OCI-LY3 (cell line): Measurements from ENCODE around the gene AQR.
A peak's percentile ranks its signal among the peaks of the same experiment; 100 is the strongest.

ENCODE experiments used
- H2AFZ ChIP-seq: fragments of 200-600, 300-600 bp; shearing (Covaris generic); 2 replicates; pipeline ENCODE4 v1.6.0; 2014; ENCODE audit warnings: antibody characterized with exemption, low read depth, low read length
- H3K27ac ChIP-seq: fragments of 200-600, 300-600 bp; sonication (generic); 2 replicates; pipeline ENCODE4 v1.5.1; 2014; ENCODE audit warnings: mild to moderate bottlenecking, low read length, moderate library complexity, mixed read lengths
- H3K27me3 ChIP-seq: fragments of 200-600, 300-600 bp; sonication (generic); 2 replicates; pipeline ENCODE4 v1.6.1; 2014; ENCODE audit warnings: low read depth, low read length, mixed read lengths
- H3K36me3 ChIP-seq: fragments of 200-600, 300-600 bp; sonication (generic); replicated peaks from 2 replicates; pipeline ENCODE3; 2014; ENCODE audit warnings: low read depth, low read length, mixed read lengths
- H3K4me1 ChIP-seq: fragments of 300-600, 200-600 bp; sonication (generic); 2 replicates; pipeline ENCODE4 v1.6.1; 2014; ENCODE audit warnings: low read length, mixed read lengths
- H3K4me2 ChIP-seq: fragments of 200-600, 300-600 bp; sonication (generic); 2 replicates; pipeline ENCODE4 v1.6.1; 2014; ENCODE audit warnings: low read length, mixed read lengths
- H3K4me3 ChIP-seq: fragments of 300-600, 200-600 bp; sonication (generic); 2 replicates; pipeline ENCODE4 v1.5.1; 2014; ENCODE audit warnings: antibody characterized with exemption, mild to moderate bottlenecking, low read length, moderate library complexity
- H3K79me2 ChIP-seq: fragments of 300-600, 200-600 bp; shearing (Covaris generic); 2 replicates; pipeline ENCODE4 v1.6.1; 2014; ENCODE audit warnings: mild to moderate bottlenecking, low read length, mixed read lengths
- H3K9ac ChIP-seq: fragments of 300-600, 200-600 bp; shearing (Covaris generic); 2 replicates; pipeline ENCODE4 v1.6.0; 2014; ENCODE audit warnings: mild to moderate bottlenecking, low read length, moderate library complexity
- H3K9me3 ChIP-seq: fragments of 200-600, 300-600 bp; shearing (Covaris generic); 2 replicates; pipeline ENCODE4 v1.6.1; 2014; ENCODE audit warnings: low read length, mixed read lengths; ENCODE audit not compliant: insufficient read depth
- H4K20me1 ChIP-seq: fragments of 200-600, 300-600 bp; sonication (generic); 2 replicates; pipeline ENCODE4 v1.6.1; 2016; ENCODE audit warnings: low read length, mixed read lengths; ENCODE audit not compliant: insufficient read depth
- CTCF ChIP-seq: fragments of 200-600, 300-600 bp; sonication (generic); IDR thresholded peaks from 2 replicates; pipeline ENCODE4 v1.5.1; 2014; ENCODE audit warnings: antibody characterized with exemption, low read length, low read depth
- EZH2phosphoT487 ChIP-seq: fragments of 200-600 bp; shearing (Covaris generic); IDR thresholded peaks from 2 replicates; pipeline ENCODE4 v1.6.1; 2018; ENCODE audit warnings: antibody characterized with exemption, mixed run types, low read depth

Gene AQR

GRCh38 chr15:34854232-34854631, 115.3 kb downstream of the AQR start:
- Histone ChIP-seq H3K79me2 (no peaks in the 10 kb centered on the region), H3K36me3 (peaks cover 30% of the 10 kb centered on the region), H3K27me3 (no peaks in the 10 kb centered on the region), H4K20me1 (no peaks in the 10 kb centered on the region), H3K9me3 (no peaks in the 10 kb centered on the region), H3K27ac (no peak overlapping the region), H2AFZ (no peak overlapping the region), H3K4me3 (no peak overlapping the region), H3K4me2 (no peak overlapping the region), H3K9ac (no peak overlapping the region), H3K4me1 (no peaks in the 10 kb centered on the region)
- TF ChIP-seq EZH2phosphoT487 (no peak), CTCF (no peak)

GRCh38 chr15:34853001-34853758, 116.4 kb downstream of the AQR start:
- H3K9ac ChIP-seq = no peak overlapping the region
- H3K4me1 ChIP-seq = no peaks in the 10 kb centered on the region
- no peaks in the 10 kb centered on the region for H3K27me3 ChIP-seq
- TF ChIP-seq EZH2phosphoT487 (no peak), CTCF (peak; percentile 12; the same call in 1 of the 2 replicates)
- no peak overlapping the region for H2AFZ ChIP-seq
- no peak overlapping the region for H3K4me3 ChIP-seq
- H3K9me3 ChIP-seq = no peaks in the 10 kb centered on the region
- H3K27ac ChIP-seq = no peak overlapping the region
- H3K79me2 ChIP-seq = no peaks in the 10 kb centered on the region
- no peak overlapping the region for H3K4me2 ChIP-seq
- H3K36me3 ChIP-seq = peaks cover 25% of the 10 kb centered on the region
- H4K20me1 ChIP-seq = no peaks in the 10 kb centered on the region

GRCh38 chr15:34851751-34852150, 117.8 kb downstream of the AQR start:
- TF ChIP-seq CTCF (no peak), EZH2phosphoT487 (no peak)
- no peak overlapping the region for H3K4me2 ChIP-seq
- no peaks in the 10 kb centered on the region for H3K27me3 ChIP-seq

GRCh38 chr15:34851007-34851406, 118.5 kb downstream of the AQR start:
- Histone ChIP-seq H3K4me3 (no peak overlapping the region), H3K27me3 (no peaks in the 10 kb centered on the region), H4K20me1 (no peaks in the 10 kb centered on the region), H2AFZ (no peak overlapping the region), H3K9me3 (no peaks in the 10 kb centered on the region), H3K27ac (no peak overlapping the region), H3K4me2 (no peak overlapping the region), H3K36me3 (peaks cover 16% of the 10 kb centered on the region), H3K9ac (no peak overlapping the region), H3K4me1 (no peaks in the 10 kb centered on the region), H3K79me2 (no peaks in the 10 kb centered on the region)
- no peak for TF ChIP-seq EZH2phosphoT487
- TF ChIP-seq CTCF = no peak

More at GRCh38 chr15:34851751-34852150, 117.8 kb downstream of the AQR start:
- H3K4me3 ChIP-seq = no peak overlapping the region
- no peak overlapping the region for H3K9ac ChIP-seq
- H3K9me3 ChIP-seq = no peaks in the 10 kb centered on the region
- H3K4me1 ChIP-seq = no peaks in the 10 kb centered on the region
- H2AFZ ChIP-seq = no peak overlapping the region
- no peaks in the 10 kb centered on the region for H3K79me2 ChIP-seq
- no peak overlapping the region for H3K27ac ChIP-seq
- H3K36me3 ChIP-seq = peaks cover 22% of the 10 kb centered on the region
- no peaks in the 10 kb centered on the region for H4K20me1 ChIP-seq
